Endothelial cell of umbilical vein (primary cell): ENCODE results near the gene OR5H14. TPM values are rescaled to one million over a fixed set of nuclear protein-coding genes. Genes with fewer than 3 reads are reported as not detected.

Experiments
- BruUV-seq: library from RNA; stranded (reverse); fragments of 400-500 nt; replicated peaks from 2 replicates; lab custom pipeline; 2021; lab: Mats Ljungman, UMichigan
- CTCF ChIA-PET: fragments of 300-600, 350-600 bp; sonication (Branson Sonifier 250); formaldehyde crosslinking; loops from one replicate; lab custom pipeline; 2021; ENCODE audit warnings: antibody characterized with exemption, inconsistent platforms; lab: Charles Lee
- POLR2A ChIA-PET: fragments of 300-600, 350-600 bp; sonication (Branson Sonifier 250); formaldehyde crosslinking; loops from one replicate; lab custom pipeline; 2021; ENCODE audit warnings: antibody characterized with exemption, inconsistent platforms; lab: Charles Lee
- DNase-seq: peaks from one replicate; pipeline ENCODE4 v3.0.0-alpha.2; 2011; ENCODE audit warnings: low read depth, low spot score
- FAIRE-seq: peaks from 2 replicates; lab custom pipeline; 2011; peaks lifted over from hg19 to GRCh38; lab: Jason Lieb, UNC
- H2AFZ ChIP-seq: 2 replicates; pipeline ENCODE4 v1.6.0; 2012; ENCODE audit warnings: low read depth, low read length, control low read depth, inconsistent platforms
- H3K27ac ChIP-seq: 2 replicates; pipeline ENCODE4 v1.5.1; 2011; ENCODE audit warnings: low read depth, mild to moderate bottlenecking, control low read depth, low read length, moderate library complexity; ENCODE audit not compliant: insufficient read depth
- H3K27me3 ChIP-seq, 2 experiments: 2 replicates each; pipeline versions ENCODE4 v1.6.0 to v1.6.1; 2011; ENCODE audit warnings: low read length in 2 of 2, mixed read lengths in 1 of 2; ENCODE audit not compliant: control insufficient read depth in 2 of 2, insufficient read depth in 2 of 2
- H3K36me3 ChIP-seq, 2 experiments: 2 replicates in 1 of 2; 3 replicates in 1 of 2; pipeline ENCODE4 v1.5.1; 2011; ENCODE audit warnings: low read length in 2 of 2, mild to moderate bottlenecking in 1 of 2, moderate library complexity in 1 of 2; ENCODE audit not compliant: control insufficient read depth in 2 of 2, insufficient read depth in 2 of 2; ENCODE audit errors: extremely low read depth in 1 of 2
- H3K4me1 ChIP-seq: 3 replicates; pipeline ENCODE4 v1.5.1; 2011; ENCODE audit warnings: mild to moderate bottlenecking, low read length; ENCODE audit not compliant: control insufficient read depth, insufficient read depth; ENCODE audit errors: extremely low read depth
- H3K4me2 ChIP-seq: 2 replicates; pipeline ENCODE4 v1.6.1; 2011; ENCODE audit warnings: low read length, control low read depth, mixed read lengths; ENCODE audit not compliant: insufficient read depth
- H3K4me3 ChIP-seq, 3 experiments: fragments of 200-600 bp in 1 of 3; sonication (generic), shearing (Covaris generic) in 1 of 3; replicated peaks in 1 of 3; 2 replicates each; pipeline ENCODE4 v1.5.1; 2011 to 2016; ENCODE audit warnings: control low read depth in 3 of 3, low read length in 3 of 3, mild to moderate bottlenecking in 2 of 3, inconsistent platforms in 1 of 3, low read depth in 1 of 3, moderate library complexity in 1 of 3; ENCODE audit not compliant: insufficient read depth in 1 of 3
- H3K79me2 ChIP-seq: 2 replicates; pipeline ENCODE4 v1.6.0; 2012; ENCODE audit warnings: low read length, inconsistent platforms; ENCODE audit not compliant: control insufficient read depth, insufficient read depth
- H3K9ac ChIP-seq: replicated peaks from 2 replicates; pipeline ENCODE3; 2011; ENCODE audit warnings: low read length, control low read depth; ENCODE audit not compliant: insufficient read depth; ENCODE audit errors: extremely low read depth
- H3K9me1 ChIP-seq: replicated peaks from 3 replicates; pipeline ENCODE4 v1.6.0; 2011; ENCODE audit warnings: mild to moderate bottlenecking, low read length; ENCODE audit not compliant: control insufficient read depth, insufficient read depth; ENCODE audit errors: extremely low read depth
- H3K9me3 ChIP-seq: replicated peaks from 2 replicates; pipeline ENCODE4 v1.5.1; 2012; ENCODE audit warnings: low read length, inconsistent platforms; ENCODE audit not compliant: control insufficient read depth, insufficient read depth
- H4K20me1 ChIP-seq: replicated peaks from 2 replicates; pipeline ENCODE3; 2011; ENCODE audit warnings: mild to moderate bottlenecking, low read length; ENCODE audit not compliant: control insufficient read depth, insufficient read depth; ENCODE audit errors: extremely low read depth
- EZH2 ChIP-seq: IDR thresholded peaks from 2 replicates; pipeline ENCODE4 v1.6.1; 2012; ENCODE audit warnings: borderline replicate concordance, low read depth, mild to moderate bottlenecking, moderate library complexity, low read length, inconsistent platforms; ENCODE audit not compliant: severe bottlenecking
- FOS ChIP-seq: IDR thresholded peaks from 2 replicates; pipeline ENCODE4 v1.6.1; 2011; ENCODE audit warnings: mild to moderate bottlenecking, low read length, moderate library complexity, borderline replicate concordance; ENCODE audit not compliant: insufficient read depth
- GATA2 ChIP-seq: IDR thresholded peaks from 2 replicates; pipeline ENCODE4 v1.7.0; 2011; ENCODE audit warnings: low read depth, mild to moderate bottlenecking, moderate library complexity, mixed read lengths, low read length; ENCODE audit not compliant: insufficient read length, insufficient read depth
- JUN ChIP-seq: IDR thresholded peaks from 2 replicates; pipeline ENCODE4 v1.6.1; 2011; ENCODE audit warnings: borderline replicate concordance, low read depth; ENCODE audit not compliant: insufficient read length, insufficient read depth
- MYC ChIP-seq: IDR thresholded peaks from one replicate; pipeline ENCODE4 v1.6.1; 2011; ENCODE audit warnings: mild to moderate bottlenecking, low read depth, low read length
- POLR2A ChIP-seq: IDR thresholded peaks from 2 replicates; pipeline ENCODE4 v1.6.1; 2012; ENCODE audit warnings: low read depth, mild to moderate bottlenecking, control low read depth, low read length
- POLR2AphosphoS5 ChIP-seq: IDR thresholded peaks from 2 replicates; pipeline ENCODE4 v1.6.1; 2012; ENCODE audit warnings: low read depth, mild to moderate bottlenecking, control low read depth, low read length, moderate library complexity; ENCODE audit not compliant: insufficient read depth
- dilution Hi-C: fragments of 300-500 bp; cut with MboI; formaldehyde crosslinking; loops from one replicate; pipeline ENCODE4 v1.15.0; 2019; ENCODE audit warnings: low sequenced_read_pairs; ENCODE audit not compliant: extremely low pct_ligation_motif_present
- intact Hi-C: fragments of 100-400 bp; cut with micrococcal nuclease; formaldehyde crosslinking; loops from one replicate; pipeline ENCODE4 v1.10.0; 2022
- polyA plus RNA-seq, 4 experiments: library from polyadenylated mRNA; depleted of rRNA in 3 of 4; stranded (reverse) in 3 of 4; unstranded in 1 of 4; fragments of >200 nt; gene quantifications; 2 replicates each; pipeline versions ENCODE4 v1.2.1 to v1.2.3, GENCODE V29; 2011 to 2012; ENCODE audit warnings: missing spikeins in 1 of 4
- total RNA-seq: library from RNA; stranded (reverse); gene quantifications from 2 replicates; pipeline ENCODE4 v1.2.3, GENCODE V29; 2021
- TF ChIP-seq, protein P1 (sequence below): IDR thresholded peaks from 2 replicates; pipeline ENCODE4 v1.6.1; 2011; ENCODE audit not compliant: insufficient read depth, insufficient read length
- TF ChIP-seq, protein P2 (sequence below), 2 donors: IDR thresholded peaks; 1 replicate in 1 of 2; 2 replicates in 1 of 2; pipeline ENCODE4 v1.5.1; 2011; ENCODE audit warnings: low read length in 2 of 2, mild to moderate bottlenecking in 2 of 2, moderate library complexity in 2 of 2, control low read depth in 1 of 2, inconsistent platforms in 1 of 2, low read depth in 1 of 2; ENCODE audit not compliant: insufficient read depth in 1 of 2; ENCODE audit errors: extremely low read depth in 1 of 2

OR5H14 gene
- total and polyA plus RNA-seq, 2 donors (not counting 3 experiments of a cell fraction or from before 2014, with no cell fraction given): not detected

GRCh38 chr3:98180319-98180890 lies 33.1 kb downstream of the OR5H14 start:
- H3K36me3 ChIP-seq: no peaks in the 10 kb centered on the region
- TF ChIP-seq GATA2 (no peak), POLR2A (no peak), JUN (no peak), FOS (no peak), POLR2AphosphoS5 (no peak), MYC (no peak), EZH2 (no peak)
- TF ChIP-seq, protein P1, sequence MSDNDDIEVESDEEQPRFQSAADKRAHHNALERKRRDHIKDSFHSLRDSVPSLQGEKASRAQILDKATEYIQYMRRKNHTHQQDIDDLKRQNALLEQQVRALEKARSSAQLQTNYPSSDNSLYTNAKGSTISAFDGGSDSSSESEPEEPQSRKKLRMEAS: no peak
- TF ChIP-seq, protein P2, sequence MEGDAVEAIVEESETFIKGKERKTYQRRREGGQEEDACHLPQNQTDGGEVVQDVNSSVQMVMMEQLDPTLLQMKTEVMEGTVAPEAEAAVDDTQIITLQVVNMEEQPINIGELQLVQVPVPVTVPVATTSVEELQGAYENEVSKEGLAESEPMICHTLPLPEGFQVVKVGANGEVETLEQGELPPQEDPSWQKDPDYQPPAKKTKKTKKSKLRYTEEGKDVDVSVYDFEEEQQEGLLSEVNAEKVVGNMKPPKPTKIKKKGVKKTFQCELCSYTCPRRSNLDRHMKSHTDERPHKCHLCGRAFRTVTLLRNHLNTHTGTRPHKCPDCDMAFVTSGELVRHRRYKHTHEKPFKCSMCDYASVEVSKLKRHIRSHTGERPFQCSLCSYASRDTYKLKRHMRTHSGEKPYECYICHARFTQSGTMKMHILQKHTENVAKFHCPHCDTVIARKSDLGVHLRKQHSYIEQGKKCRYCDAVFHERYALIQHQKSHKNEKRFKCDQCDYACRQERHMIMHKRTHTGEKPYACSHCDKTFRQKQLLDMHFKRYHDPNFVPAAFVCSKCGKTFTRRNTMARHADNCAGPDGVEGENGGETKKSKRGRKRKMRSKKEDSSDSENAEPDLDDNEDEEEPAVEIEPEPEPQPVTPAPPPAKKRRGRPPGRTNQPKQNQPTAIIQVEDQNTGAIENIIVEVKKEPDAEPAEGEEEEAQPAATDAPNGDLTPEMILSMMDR (IDR thresholded peaks at IDR 0.05; ENCODE audit: extremely low read depth in 1 of 2, insufficient read depth in 1 of 2, low read depth in 1 of 2, low read length in 2 of 2): no peak
- H3K27ac ChIP-seq: no peak overlapping the region
- H4K20me1 ChIP-seq: no peaks in the 10 kb centered on the region
- ChIA-PET CTCF (no interaction called here), POLR2A (no interaction called here)
- H3K9ac ChIP-seq: no peak overlapping the region
- intact Hi-C loops: no loop called here
- dilution Hi-C loops: no loop called here
- no peaks in the 10 kb centered on the region for H3K27me3 ChIP-seq
- DNase-seq: no peak
- no peak overlapping the region for H3K4me2 ChIP-seq
- no peak overlapping the region for H3K4me3 ChIP-seq
- H3K9me1 ChIP-seq: no peaks in the 10 kb centered on the region
- no TSS peak for BruUV-seq
- FAIRE-seq: no peak
- no peaks in the 10 kb centered on the region for H3K79me2 ChIP-seq
- H3K4me1 ChIP-seq: no peaks in the 10 kb centered on the region
- no peak overlapping the region for H2AFZ ChIP-seq
- no peaks in the 10 kb centered on the region for H3K9me3 ChIP-seq
